Neutrophil (primary cell): ENCODE results near the gene ANO1.

Experiments
- H3K27ac ChIP-seq: fragments of 200-600 bp; sonication (generic); 2 replicates; pipeline ENCODE4 v1.5.1; 2016; ENCODE audit warnings: mild to moderate bottlenecking, moderate library complexity
- H3K27me3 ChIP-seq: fragments of 200-600 bp; sonication (generic); 2 replicates; pipeline ENCODE4 v1.6.0; 2016; ENCODE audit warnings: mild to moderate bottlenecking
- H3K36me3 ChIP-seq: fragments of 200-600 bp; sonication (generic); 2 replicates; pipeline ENCODE4 v1.5.1; 2017
- H3K4me1 ChIP-seq, 2 experiments: fragments of 200-600 bp in 1 of 2; sonication (generic) in 1 of 2; 1 replicate in 1 of 2; 2 replicates in 1 of 2; pipeline versions ENCODE4 v1.5.1 to v1.6.1; 2013 to 2016; ENCODE audit warnings: low read depth in 1 of 2, low read length in 1 of 2, mild to moderate bottlenecking in 1 of 2, moderate library complexity in 1 of 2; ENCODE audit not compliant: control insufficient read depth in 1 of 2, insufficient read depth in 1 of 2
- H3K4me3 ChIP-seq, 2 experiments: fragments of 200-600 bp in 1 of 2; sonication (generic) in 1 of 2; 1 replicate in 1 of 2; 2 replicates in 1 of 2; pipeline ENCODE4 v1.5.1; 2013 to 2016; ENCODE audit warnings: low read depth in 1 of 2, low read length in 1 of 2, mild to moderate bottlenecking in 1 of 2, moderate library complexity in 1 of 2
- H3K9me3 ChIP-seq: fragments of 200-600 bp; sonication (generic); 2 replicates; pipeline ENCODE4 v1.5.1; 2016
- TF ChIP-seq, protein P1 (sequence below): fragments of 200-600 bp; sonication (generic); IDR thresholded peaks from 2 replicates; pipeline ENCODE4 v1.5.1; 2016; ENCODE audit warnings: antibody characterized with exemption

The ANO1 gene

GRCh38 chr11:70087446-70088167 lies 9.5 kb downstream of the ANO1 start:
- Histone ChIP-seq H3K4me1 (no peaks in the 10 kb centered on the region), H3K27me3 (peaks cover 30% of the 10 kb centered on the region), H3K27ac (no peak overlapping the region), H3K36me3 (no peaks in the 10 kb centered on the region), H3K9me3 (no peaks in the 10 kb centered on the region), H3K4me3 (no peak overlapping the region)
- TF ChIP-seq, protein P1, sequence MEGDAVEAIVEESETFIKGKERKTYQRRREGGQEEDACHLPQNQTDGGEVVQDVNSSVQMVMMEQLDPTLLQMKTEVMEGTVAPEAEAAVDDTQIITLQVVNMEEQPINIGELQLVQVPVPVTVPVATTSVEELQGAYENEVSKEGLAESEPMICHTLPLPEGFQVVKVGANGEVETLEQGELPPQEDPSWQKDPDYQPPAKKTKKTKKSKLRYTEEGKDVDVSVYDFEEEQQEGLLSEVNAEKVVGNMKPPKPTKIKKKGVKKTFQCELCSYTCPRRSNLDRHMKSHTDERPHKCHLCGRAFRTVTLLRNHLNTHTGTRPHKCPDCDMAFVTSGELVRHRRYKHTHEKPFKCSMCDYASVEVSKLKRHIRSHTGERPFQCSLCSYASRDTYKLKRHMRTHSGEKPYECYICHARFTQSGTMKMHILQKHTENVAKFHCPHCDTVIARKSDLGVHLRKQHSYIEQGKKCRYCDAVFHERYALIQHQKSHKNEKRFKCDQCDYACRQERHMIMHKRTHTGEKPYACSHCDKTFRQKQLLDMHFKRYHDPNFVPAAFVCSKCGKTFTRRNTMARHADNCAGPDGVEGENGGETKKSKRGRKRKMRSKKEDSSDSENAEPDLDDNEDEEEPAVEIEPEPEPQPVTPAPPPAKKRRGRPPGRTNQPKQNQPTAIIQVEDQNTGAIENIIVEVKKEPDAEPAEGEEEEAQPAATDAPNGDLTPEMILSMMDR: no peak

DNA sequence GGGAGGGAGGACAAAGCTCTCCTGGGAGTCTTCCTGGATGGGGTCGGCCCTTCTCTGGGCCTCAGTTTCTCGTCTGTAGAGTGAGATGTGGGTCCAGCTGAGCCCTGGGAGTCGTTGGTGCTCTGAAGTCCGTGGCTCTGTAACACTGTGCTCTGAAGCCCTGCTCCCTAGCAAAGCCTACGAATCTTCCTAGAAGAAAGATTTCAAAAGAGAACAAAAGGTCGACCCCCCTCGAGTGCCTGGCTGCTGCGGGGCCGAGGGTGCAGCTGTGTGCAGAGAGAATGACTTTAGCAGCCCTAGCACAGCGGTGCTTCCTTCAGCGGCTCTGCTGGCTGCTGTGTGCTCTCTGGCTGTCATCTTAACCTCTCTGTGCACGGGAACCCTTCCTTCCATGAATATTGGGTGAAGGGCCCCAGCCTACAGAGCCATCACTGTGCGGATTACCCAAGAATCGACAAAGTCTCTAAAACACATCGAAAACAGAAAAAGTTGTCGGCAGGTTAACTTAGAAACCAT lies 10.7 kb downstream of the ANO1 start:
- Histone ChIP-seq H3K4me3 (no peak overlapping the region), H3K4me1 (no peaks in the 10 kb centered on the region), H3K27ac (no peak overlapping the region), H3K27me3 (peaks cover 26% of the 10 kb centered on the region), H3K36me3 (no peaks in the 10 kb centered on the region), H3K9me3 (no peaks in the 10 kb centered on the region)
- TF ChIP-seq, protein P1: no peak

DNA sequence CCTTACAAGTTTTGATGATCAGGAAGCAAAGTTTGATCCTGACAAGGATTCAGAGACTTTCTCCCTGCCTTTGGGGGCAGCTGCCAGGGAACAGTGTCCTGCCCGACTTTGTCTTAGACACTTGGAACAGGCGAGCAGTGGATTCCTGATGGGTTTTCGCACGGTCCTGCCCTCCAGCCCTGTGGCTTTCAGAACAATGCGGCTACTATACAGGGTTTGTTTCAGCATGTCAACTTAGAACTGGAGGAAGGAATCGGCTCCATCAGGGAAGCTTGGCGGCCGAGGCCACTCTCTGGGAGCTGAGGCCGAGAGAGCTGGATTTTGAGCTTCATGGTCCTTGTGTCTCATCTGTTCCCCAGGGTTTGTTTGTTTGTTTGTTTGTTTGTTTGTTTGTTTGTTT lies 11.5 kb downstream of the ANO1 start:
- Histone ChIP-seq H3K27ac (no peak overlapping the region), H3K9me3 (no peaks in the 10 kb centered on the region), H3K4me3 (no peak overlapping the region), H3K36me3 (no peaks in the 10 kb centered on the region), H3K27me3 (peaks cover 26% of the 10 kb centered on the region), H3K4me1 (no peaks in the 10 kb centered on the region)
- TF ChIP-seq, protein P1: no peak

GRCh38 chr11:70090961-70091381 lies 12.9 kb downstream of the ANO1 start:
- no peaks in the 10 kb centered on the region for H3K4me1 ChIP-seq

DNA sequence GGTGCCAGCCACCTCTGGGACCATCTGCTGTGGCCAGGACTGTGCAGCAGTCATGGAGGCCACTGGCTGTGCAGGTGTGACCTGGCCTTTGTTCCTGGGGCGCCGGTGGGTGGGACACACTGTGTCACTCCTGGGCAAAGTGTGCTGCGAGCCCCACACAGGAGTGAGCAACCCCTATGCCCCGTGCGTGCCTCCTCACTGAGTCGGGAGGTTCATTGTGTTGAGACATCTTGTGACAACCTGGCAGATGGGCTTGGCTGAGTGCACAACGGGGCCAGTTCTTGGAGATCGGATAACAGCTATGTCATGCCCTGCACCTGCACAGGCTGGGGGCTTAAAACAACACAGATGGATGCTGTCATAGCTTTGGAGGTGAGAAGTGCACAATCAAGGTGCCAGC lies 13.5 kb downstream of the ANO1 start:
- Histone ChIP-seq H3K27ac (no peak overlapping the region), H3K4me1 (no peaks in the 10 kb centered on the region), H3K9me3 (no peaks in the 10 kb centered on the region), H3K36me3 (no peaks in the 10 kb centered on the region), H3K4me3 (no peak overlapping the region), H3K27me3 (peaks cover 25% of the 10 kb centered on the region)
- TF ChIP-seq, protein P1: no peak

More at GRCh38 chr11:70090961-70091381, 12.9 kb downstream of the ANO1 start:
- peaks cover 26% of the 10 kb centered on the region for H3K27me3 ChIP-seq
- no peak overlapping the region for H3K27ac ChIP-seq
- H3K4me3 ChIP-seq: no peak overlapping the region
- no peaks in the 10 kb centered on the region for H3K36me3 ChIP-seq
- TF ChIP-seq, protein P1: no peak
- H3K9me3 ChIP-seq: no peaks in the 10 kb centered on the region
